H54 (cell line): ENCODE data around the gene PUM1.

Source experiments
- DNase-seq: peaks from one replicate; pipeline ENCODE4 v3.0.0; 2011; ENCODE audit warnings: low spot score, mixed read lengths; ENCODE audit not compliant: insufficient read length
- FAIRE-seq: peaks from 3 replicates; lab custom pipeline; 2011; peaks lifted over from hg19 to GRCh38; lab: Jason Lieb, UNC
- POLR2A ChIP-seq: IDR thresholded peaks from 2 replicates; pipeline ENCODE4 v1.6.1; 2011; ENCODE audit warnings: low read depth, mild to moderate bottlenecking, low read length

Gene PUM1

GRCh38 chr1:30906631-30907441 is 158.7 kb downstream of the PUM1 start:
- no peak for DNase-seq
- no peak for FAIRE-seq
- no peak for TF ChIP-seq POLR2A

GRCh38 chr1:30905916-30906620 is 159.4 kb downstream of the PUM1 start:
- no peak for TF ChIP-seq POLR2A

GRCh38 chr1:30905403-30905802 is 160.1 kb downstream of the PUM1 start:
- DNase-seq, result no peak
- no peak for FAIRE-seq
- no peak for TF ChIP-seq POLR2A

More at GRCh38 chr1:30905916-30906620, 159.4 kb downstream of the PUM1 start:
- no peak for FAIRE-seq
- DNase-seq, result no peak

- no peak for TF ChIP-seq POLR2A
- FAIRE-seq, result no peak
- no peak for DNase-seq
These were observed 160.6 kb downstream of the PUM1 start for GRCh38 chr1:30904962-30905335.

- no peak for DNase-seq
- no peak for TF ChIP-seq POLR2A
- no peak for FAIRE-seq
These were observed 161.1 kb downstream of the PUM1 start for GRCh38 chr1:30904191-30904961.

- no peak for DNase-seq
- TF ChIP-seq POLR2A, result no peak
- FAIRE-seq, result no peak
These were observed 162.0 kb downstream of the PUM1 start for GRCh38 chr1:30903343-30904034.

- TF ChIP-seq POLR2A, result no peak
- no peak for FAIRE-seq
- no peak for DNase-seq
These were observed 162.8 kb downstream of the PUM1 start for GRCh38 chr1:30902593-30903290.

GRCh38 chr1:30901798-30902581 is 163.5 kb downstream of the PUM1 start:
- TF ChIP-seq POLR2A, result no peak
- no peak for FAIRE-seq
- no peak for DNase-seq

GRCh38 chr1:30900931-30901560 is 164.5 kb downstream of the PUM1 start:
- no peak for DNase-seq
- TF ChIP-seq POLR2A, result no peak
- no peak for FAIRE-seq

- TF ChIP-seq POLR2A, result no peak
- DNase-seq, result no peak
- no peak for FAIRE-seq
These were observed 165.0 kb downstream of the PUM1 start for GRCh38 chr1:30900486-30900885.

- no peak for TF ChIP-seq POLR2A
- no peak for FAIRE-seq
These were observed 165.7 kb downstream of the PUM1 start for GRCh38 chr1:30899577-30900389.

More at GRCh38 chr1:30899577-30900389, 165.7 kb downstream of the PUM1 start:
- DNase-seq, result no peak
